ENCODE data around the gene SLC19A2.

The SLC19A2 gene

GRCh38 chr1:169474302-169474995 lies 11.3 kb downstream of the SLC19A2 start:
- DNase-seq = no peak

GRCh38 chr1:169473347-169473746 lies 12.4 kb downstream of the SLC19A2 start:
- no peak for DNase-seq

- no peak for DNase-seq
Observed at GRCh38 chr1:169472738-169473137, 13.0 kb downstream of the SLC19A2 start.

- no peak for DNase-seq
Observed at GRCh38 chr1:169468982-169469381, 16.8 kb downstream of the SLC19A2 start.

- peak; percentile 16 for DNase-seq
Observed at GRCh38 chr1:169466259-169467230, 19.2 kb downstream of the SLC19A2 start.

GRCh38 chr1:169465281-169465680 lies 20.5 kb downstream of the SLC19A2 start:
- DNase-seq = no peak

GRCh38 chr1:169462385-169462784 lies 23.4 kb downstream of the SLC19A2 start:
- DNase-seq = no peak

GRCh38 chr1:169461390-169462000 lies 24.2 kb downstream of the SLC19A2 start:
- no peak for DNase-seq

GRCh38 chr1:169460191-169460833 lies 25.4 kb downstream of the SLC19A2 start:
- DNase-seq = no peak

GRCh38 chr1:169457443-169457842 lies 28.3 kb downstream of the SLC19A2 start:
- no peak for DNase-seq

GRCh38 chr1:169456029-169456428 lies 29.7 kb downstream of the SLC19A2 start:
- DNase-seq = no peak

- DNase-seq = no peak
Observed at GRCh38 chr1:169452921-169453320, 32.8 kb downstream of the SLC19A2 start.

- no peak for DNase-seq
Observed at GRCh38 chr1:169451218-169451824, 34.4 kb downstream of the SLC19A2 start.

- DNase-seq = no peak
Observed at GRCh38 chr1:169443923-169444322, 41.8 kb downstream of the SLC19A2 start.

GRCh38 chr1:169427081-169427641 lies 58.6 kb downstream of the SLC19A2 start, which contains the start of gene CCDC181:
CCDC181 (minus strand) TSS chr1:169427474; CDS start chr1:169424927, 2,547 bp downstream.
- DNase-seq = peak; percentile 77

GRCh38 chr1:169426174-169426705 lies 59.5 kb downstream of the SLC19A2 start:
- no peak for DNase-seq

GRCh38 chr1:169421309-169421708 lies 64.4 kb downstream of the SLC19A2 start:
- no peak for DNase-seq

- no peak for DNase-seq
Observed at GRCh38 chr1:169414952-169415351, 70.8 kb downstream of the SLC19A2 start.
